K562 (cell line): Measurements from ENCODE around the gene GANAB. TPM values are rescaled to one million over a fixed set of nuclear protein-coding genes. Genes with fewer than 3 reads are reported as not detected.

Experiments used
- HDAC8 ChIP-seq: fragments of 450-650 bp; IDR thresholded peaks from 2 replicates; pipeline ENCODE4 v1.6.1; 2016; ENCODE audit warnings: mild to moderate bottlenecking, missing genetic modification characterization, moderate library complexity, missing compliant biosample characterization
- KHSRP ChIP-seq: fragments of 450-650 bp; IDR thresholded peaks from 2 replicates; pipeline ENCODE4 v1.6.1; 2017
- NCOR1 ChIP-seq: fragments of 450-650 bp; IDR thresholded peaks from 2 replicates; pipeline ENCODE4 v1.6.1; 2016; ENCODE audit warnings: mild to moderate bottlenecking, moderate library complexity
- NELFE ChIP-seq: IDR thresholded peaks from 2 replicates; pipeline ENCODE4 v1.6.1; 2011; ENCODE audit warnings: mild to moderate bottlenecking; ENCODE audit not compliant: insufficient read depth, insufficient read length
- NFATC3 ChIP-seq: fragments of 450-650 bp; IDR thresholded peaks from 2 replicates; pipeline ENCODE4 v1.6.1; 2017; ENCODE audit warnings: mild to moderate bottlenecking
- NONO ChIP-seq, 2 experiments: fragments of 200-400 bp in 1 of 2; fragments of 450-650 bp in 1 of 2; formaldehyde crosslinking in 1 of 2; IDR thresholded peaks; 2 replicates each; pipeline ENCODE4 v1.6.1; 2017; ENCODE audit warnings: low read depth in 2 of 2, mild to moderate bottlenecking in 2 of 2, moderate library complexity in 2 of 2, low read length in 1 of 2
- RAD21 ChIP-seq, 2 experiments: fragments of 250-450 bp in 1 of 2; fragments of 450-650 bp in 1 of 2; sonication (Bioruptor Pico) in 1 of 2; formaldehyde crosslinking in 1 of 2; IDR thresholded peaks in 1 of 2; conservative IDR thresholded peaks in 1 of 2; 2 replicates each; pipeline versions ENCODE4 v1.4.0 to v1.8.0; 2020 to 2022; ENCODE audit warnings: mild to moderate bottlenecking in 2 of 2, moderate library complexity in 1 of 2
- RBBP5 ChIP-seq: fragments of 200-600 bp; sonication (generic); IDR thresholded peaks from 2 replicates; pipeline ENCODE4 v1.6.1; 2012; ENCODE audit warnings: borderline replicate concordance, mild to moderate bottlenecking, low read length, control low read depth, inconsistent platforms; ENCODE audit not compliant: insufficient read depth, poor library complexity, severe bottlenecking
- RBM39 ChIP-seq: fragments of 200-400 bp; formaldehyde crosslinking; optimal IDR thresholded peaks from 2 replicates; pipeline ENCODE3; 2018; ENCODE audit warnings: low read depth, low read length
- SIN3B ChIP-seq: fragments of 450-650 bp; IDR thresholded peaks from 2 replicates; pipeline ENCODE4 v1.6.1; 2017; ENCODE audit warnings: low read depth, mild to moderate bottlenecking, moderate library complexity
- TCFL5 ChIP-seq: fragments of 250-450 bp; sonication (Bioruptor Pico); conservative IDR thresholded peaks from 2 replicates; pipeline ENCODE4 v1.6.1; 2021; ENCODE audit warnings: mild to moderate bottlenecking, moderate library complexity, matching md5 sums
- ZBTB11 ChIP-seq, 3 experiments: fragments of 200-800 bp in 1 of 3; fragments of 250-450 bp in 1 of 3; fragments of 450-650 bp in 1 of 3; sonication (Bioruptor Pico) in 1 of 3; sonication (Bioruptor generic) in 1 of 3; formaldehyde crosslinking in 1 of 3; IDR thresholded peaks; 2 replicates each; pipeline versions ENCODE4 v1.6.1 to v1.8.0; 2016 to 2022; ENCODE audit warnings: mild to moderate bottlenecking in 2 of 3, missing genetic modification characterization in 2 of 3, missing compliant biosample characterization in 1 of 3, moderate library complexity in 1 of 3
- ZKSCAN1 ChIP-seq: fragments of 150-350 bp; IDR thresholded peaks from 2 replicates; pipeline ENCODE4 v1.6.1; 2016; ENCODE audit warnings: low read depth, low read length
- ZNF589 ChIP-seq: fragments of 200-800 bp; sonication (Bioruptor generic); IDR thresholded peaks from 2 replicates; pipeline ENCODE4 v1.6.1; 2016; ENCODE audit warnings: low read depth, missing genetic modification characterization, missing compliant biosample characterization
- polyA plus RNA-seq, 8 experiments: library from polyadenylated mRNA; depleted of rRNA in 4 of 8; stranded (reverse) in 5 of 8; unstranded in 3 of 8; fragments of >200 nt; fragmentation: Nextera tagmentation in 2 of 8; fragmentation: Illumina TruSeq in 1 of 8; extraction: Ambion mirVana in 2 of 8; extraction: Trizol in 1 of 8; gene quantifications; 2 replicates each; pipeline versions ENCODE4 v1.2.1 to v1.2.3, GENCODE V29; 2011 to 2014; ENCODE audit warnings: inconsistent platforms in 1 of 8, missing spikeins in 1 of 8
- total RNA-seq, 7 experiments: library from RNA; depleted of rRNA in 6 of 7; stranded (reverse); fragments of >200 nt in 6 of 7; fragmentation: Illumina TruSeq in 2 of 7; extraction: Trizol in 2 of 7; gene quantifications; 2 replicates each; pipeline versions ENCODE4 v1.2.1 to v1.2.3, GENCODE V29; 2011 to 2021; ENCODE audit warnings: low replicate concordance in 1 of 7
- TF ChIP-seq, protein P1 (sequence below): fragments of 250-450 bp; sonication (Bioruptor Pico); IDR thresholded peaks from 2 replicates; pipeline ENCODE4 v1.5.0; 2020; ENCODE audit warnings: mild to moderate bottlenecking, borderline replicate concordance
- TF ChIP-seq, protein P2 (sequence below): fragments of 250-450 bp; sonication (Bioruptor Pico); IDR thresholded peaks from 2 replicates; pipeline ENCODE4 v1.5.0; 2021; ENCODE audit warnings: mild to moderate bottlenecking, moderate library complexity
- TF ChIP-seq, protein P3 (sequence below): fragments of 450-650 bp; IDR thresholded peaks from 2 replicates; pipeline ENCODE4 v1.6.1; 2016; ENCODE audit warnings: low read depth, mild to moderate bottlenecking, moderate library complexity

The GANAB gene
- total and polyA plus RNA-seq, 9 of the 15 experiments (the other 6 are each of a cell fraction or from before 2014, with no cell fraction given): 6.5 to 284 (median 161) TPM

GRCh38 chr11:62591448-62592145, 54.8 kb downstream of the GANAB start, which contains the start of gene TUT1 (continued):
- TF ChIP-seq, protein P1, sequence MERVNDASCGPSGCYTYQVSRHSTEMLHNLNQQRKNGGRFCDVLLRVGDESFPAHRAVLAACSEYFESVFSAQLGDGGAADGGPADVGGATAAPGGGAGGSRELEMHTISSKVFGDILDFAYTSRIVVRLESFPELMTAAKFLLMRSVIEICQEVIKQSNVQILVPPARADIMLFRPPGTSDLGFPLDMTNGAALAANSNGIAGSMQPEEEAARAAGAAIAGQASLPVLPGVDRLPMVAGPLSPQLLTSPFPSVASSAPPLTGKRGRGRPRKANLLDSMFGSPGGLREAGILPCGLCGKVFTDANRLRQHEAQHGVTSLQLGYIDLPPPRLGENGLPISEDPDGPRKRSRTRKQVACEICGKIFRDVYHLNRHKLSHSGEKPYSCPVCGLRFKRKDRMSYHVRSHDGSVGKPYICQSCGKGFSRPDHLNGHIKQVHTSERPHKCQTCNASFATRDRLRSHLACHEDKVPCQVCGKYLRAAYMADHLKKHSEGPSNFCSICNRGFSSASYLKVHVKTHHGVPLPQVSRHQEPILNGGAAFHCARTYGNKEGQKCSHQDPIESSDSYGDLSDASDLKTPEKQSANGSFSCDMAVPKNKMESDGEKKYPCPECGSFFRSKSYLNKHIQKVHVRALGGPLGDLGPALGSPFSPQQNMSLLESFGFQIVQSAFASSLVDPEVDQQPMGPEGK (CRISPR knock-in tag): no peak
- TF ChIP-seq KHSRP (no peak), RAD21 (CRISPR knock-in tag; conservative IDR thresholded peaks at IDR 0.05 in 1 of 2, IDR thresholded peaks at IDR 0.05 in 1 of 2) (peak in 1 of 2 experiments; percentile 2; a peak in 1 of 4 replicates), ZBTB11 (CRISPR knock-in tag; IDR thresholded peaks at IDR 0.05) (peak; percentile 97 to 100 (median 99)), RBBP5 (peak; percentile 86), NONO (IDR thresholded peaks at IDR 0.05; ENCODE audit: low read depth in 2 of 2, low read length in 1 of 2) (peak in 1 of 2 experiments; percentile 84; a peak in 2 of 4 replicates), ZNF589 (CRISPR knock-in tag) (no peak), NELFE (no peak), TCFL5 (CRISPR knock-in tag) (no peak), NCOR1 (peak; percentile 65), HDAC8 (tag) (no peak), SIN3B (peak; percentile 90), ZKSCAN1 (peak; percentile 80), RBM39 (peak; percentile 36), NFATC3 (peak; percentile 84; the same call in 1 of the 2 replicates)
- TF ChIP-seq, protein P2, sequence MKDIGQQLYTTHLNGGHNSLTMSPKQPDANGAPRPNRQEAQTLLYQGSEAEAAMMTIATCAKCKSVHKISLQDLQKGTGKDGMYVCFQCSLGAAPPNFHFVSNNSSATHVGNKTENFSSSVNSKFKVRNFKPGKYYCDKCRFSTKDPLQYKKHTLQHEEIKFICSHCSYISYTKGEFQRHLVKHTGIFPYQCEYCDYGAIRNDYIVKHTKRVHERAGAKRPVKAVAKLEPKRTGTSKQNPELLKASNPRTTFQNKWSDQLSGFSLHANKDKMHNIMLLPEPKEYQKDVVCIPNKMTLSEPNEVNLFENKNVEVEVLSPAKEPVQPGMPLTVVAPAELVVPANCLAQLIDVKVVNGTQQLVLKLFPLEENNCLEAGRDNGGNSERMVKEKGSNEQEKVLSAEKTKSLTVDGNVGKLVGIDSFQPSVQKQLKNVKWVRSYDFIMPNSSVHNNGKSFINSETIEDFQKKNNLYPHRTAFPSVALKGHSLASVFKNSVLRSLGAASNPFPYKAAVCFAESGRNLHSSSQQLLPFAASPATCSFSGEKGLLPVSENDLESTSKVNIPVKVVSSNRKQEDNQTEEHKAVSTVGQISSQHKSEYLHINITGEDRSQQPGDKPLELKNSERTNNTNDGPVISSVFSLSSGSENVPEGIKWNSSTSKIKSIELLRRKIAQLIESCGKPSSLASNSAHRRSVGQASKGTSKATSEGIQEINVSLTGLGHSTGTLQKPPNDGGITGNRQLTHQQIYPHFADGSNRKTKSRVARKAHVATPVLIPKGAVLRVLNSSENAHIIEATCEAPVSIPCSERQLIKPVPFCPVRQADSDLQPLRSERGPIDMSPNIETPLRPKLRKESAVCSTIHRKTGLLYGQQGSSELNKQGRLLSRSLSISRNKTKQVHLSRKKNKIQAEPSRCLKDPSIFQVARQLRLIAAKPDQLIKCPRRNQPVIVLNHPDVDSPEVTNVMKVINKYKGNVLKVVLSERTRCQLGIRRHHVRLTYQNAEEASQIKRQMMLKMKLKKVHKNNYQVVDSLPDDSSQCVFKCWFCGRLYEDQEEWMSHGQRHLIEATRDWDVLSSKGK (CRISPR knock-in tag): no peak
- TF ChIP-seq, protein P3, sequence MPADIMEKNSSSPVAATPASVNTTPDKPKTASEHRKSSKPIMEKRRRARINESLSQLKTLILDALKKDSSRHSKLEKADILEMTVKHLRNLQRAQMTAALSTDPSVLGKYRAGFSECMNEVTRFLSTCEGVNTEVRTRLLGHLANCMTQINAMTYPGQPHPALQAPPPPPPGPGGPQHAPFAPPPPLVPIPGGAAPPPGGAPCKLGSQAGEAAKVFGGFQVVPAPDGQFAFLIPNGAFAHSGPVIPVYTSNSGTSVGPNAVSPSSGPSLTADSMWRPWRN: peak; percentile 14; the same call in 1 of the 2 replicates
